Effector CD8-positive, alpha-beta T cell (primary cell): ENCODE data around the gene WBP2NL.

Source experiments
- DNase-seq: peaks from one replicate; lab custom pipeline; 2025; lab: John Stamatoyannopoulos, UW

The WBP2NL gene

GRCh38 chr22:42072606-42073330 lies 74.2 kb downstream of the WBP2NL start:
- no peak for DNase-seq

GRCh38 chr22:42073621-42074041 lies 75.0 kb downstream of the WBP2NL start:
- DNase-seq = no peak

GRCh38 chr22:42074132-42074811 lies 75.7 kb downstream of the WBP2NL start, which contains the start of gene PHETA2:
PHETA2 (plus strand) TSS chr22:42074248; CDS start chr22:42077294, 3,046 bp downstream.
- DNase-seq = peak; percentile 20

GRCh38 chr22:42074846-42075676 lies 76.5 kb downstream of the WBP2NL start:
- no peak for DNase-seq

- DNase-seq = no peak
Observed at GRCh38 chr22:42076764-42077485, 78.3 kb downstream of the WBP2NL start.

GRCh38 chr22:42077486-42078125 lies 79.0 kb downstream of the WBP2NL start:
- no peak for DNase-seq
